Type B pancreatic cell (in vitro differentiated cells): ENCODE measurements around the gene POC1A. TPM values are rescaled to one million over a fixed set of nuclear protein-coding genes. Genes with fewer than 3 reads are reported as not detected.

Experiments
- DNase-seq: peaks from one replicate; pipeline ENCODE4 v3.0.0; 2021; ENCODE audit warnings: mixed read lengths; ENCODE audit not compliant: unreplicated experiment; ENCODE audit errors: extremely low spot score
- H3K27ac Mint-ChIP-seq: 2 replicates; pipeline ENCODE4 v1.8.0; 2021; ENCODE audit warnings: mild to moderate bottlenecking, mixed read lengths
- H3K27me3 Mint-ChIP-seq: 2 replicates; pipeline ENCODE4 v1.8.0; 2021; ENCODE audit warnings: mixed read lengths
- H3K36me3 Mint-ChIP-seq: 2 replicates; pipeline ENCODE4 v1.8.0; 2021; ENCODE audit warnings: mixed read lengths
- H3K4me1 Mint-ChIP-seq: one replicate; pipeline ENCODE4 v1.8.0; 2021; ENCODE audit warnings: mixed read lengths; ENCODE audit not compliant: unreplicated experiment
- H3K4me3 Mint-ChIP-seq: 2 replicates; pipeline ENCODE4 v1.8.0; 2021; ENCODE audit warnings: mild to moderate bottlenecking, mixed read lengths
- H3K9me3 Mint-ChIP-seq: 2 replicates; pipeline ENCODE4 v1.8.0; 2021; ENCODE audit warnings: mixed read lengths
- total RNA-seq: library from RNA; stranded (reverse); gene quantifications from 2 replicates; pipeline ENCODE4 v1.2.1, GENCODE V29; 2021; ENCODE audit warnings: low replicate concordance
- TF ChIP-seq, protein P1 (sequence below): fragments of 200-600 bp; sonication (generic); conservative IDR thresholded peaks from 2 replicates; pipeline ENCODE4 v1.5.0; 2021; ENCODE audit warnings: antibody characterized with exemption, mild to moderate bottlenecking

The POC1A gene
- total RNA-seq, 1 donor from 2014 or later: 19.1 TPM

DNA sequence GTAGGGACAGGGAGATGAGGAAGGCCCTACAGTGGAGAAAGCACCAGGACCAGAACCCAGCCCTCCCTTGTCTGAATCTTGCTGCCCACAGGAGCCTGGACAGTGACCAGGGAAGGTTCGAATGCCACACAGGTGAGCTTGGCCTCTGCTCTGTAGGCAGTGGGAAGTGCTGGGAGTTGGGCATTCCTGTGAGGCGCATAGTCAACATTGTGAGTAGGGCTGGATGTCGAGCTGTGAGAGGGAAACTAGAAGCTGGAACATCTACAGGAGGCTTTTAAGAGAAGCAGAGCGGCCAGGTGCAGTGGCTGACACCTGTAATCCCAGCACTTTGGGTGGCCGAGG lies 23.4 kb upstream of the POC1A start:
- Mint-ChIP-seq H3K4me1 (peaks cover 18% of the 10 kb centered on the region), H3K9me3 (no peaks in the 10 kb centered on the region), H3K27me3 (no peaks in the 10 kb centered on the region), H3K4me3 (no peak overlapping the region), H3K36me3 (no peaks in the 10 kb centered on the region), H3K27ac (peak overlapping the region; percentile 41)
- TF ChIP-seq, protein P1, sequence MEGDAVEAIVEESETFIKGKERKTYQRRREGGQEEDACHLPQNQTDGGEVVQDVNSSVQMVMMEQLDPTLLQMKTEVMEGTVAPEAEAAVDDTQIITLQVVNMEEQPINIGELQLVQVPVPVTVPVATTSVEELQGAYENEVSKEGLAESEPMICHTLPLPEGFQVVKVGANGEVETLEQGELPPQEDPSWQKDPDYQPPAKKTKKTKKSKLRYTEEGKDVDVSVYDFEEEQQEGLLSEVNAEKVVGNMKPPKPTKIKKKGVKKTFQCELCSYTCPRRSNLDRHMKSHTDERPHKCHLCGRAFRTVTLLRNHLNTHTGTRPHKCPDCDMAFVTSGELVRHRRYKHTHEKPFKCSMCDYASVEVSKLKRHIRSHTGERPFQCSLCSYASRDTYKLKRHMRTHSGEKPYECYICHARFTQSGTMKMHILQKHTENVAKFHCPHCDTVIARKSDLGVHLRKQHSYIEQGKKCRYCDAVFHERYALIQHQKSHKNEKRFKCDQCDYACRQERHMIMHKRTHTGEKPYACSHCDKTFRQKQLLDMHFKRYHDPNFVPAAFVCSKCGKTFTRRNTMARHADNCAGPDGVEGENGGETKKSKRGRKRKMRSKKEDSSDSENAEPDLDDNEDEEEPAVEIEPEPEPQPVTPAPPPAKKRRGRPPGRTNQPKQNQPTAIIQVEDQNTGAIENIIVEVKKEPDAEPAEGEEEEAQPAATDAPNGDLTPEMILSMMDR: no peak
- no peak for DNase-seq

GRCh38 chr3:52176951-52177700 lies 22.9 kb upstream of the POC1A start:
- H3K4me3 Mint-ChIP-seq: no peak overlapping the region
- H3K27me3 Mint-ChIP-seq: no peaks in the 10 kb centered on the region
- H3K4me1 Mint-ChIP-seq: peaks cover 14% of the 10 kb centered on the region
- no peak for DNase-seq
- no peaks in the 10 kb centered on the region for H3K9me3 Mint-ChIP-seq
- H3K36me3 Mint-ChIP-seq: no peaks in the 10 kb centered on the region
- TF ChIP-seq, protein P1: no peak
- peak overlapping the region; percentile 41 for H3K27ac Mint-ChIP-seq

DNA sequence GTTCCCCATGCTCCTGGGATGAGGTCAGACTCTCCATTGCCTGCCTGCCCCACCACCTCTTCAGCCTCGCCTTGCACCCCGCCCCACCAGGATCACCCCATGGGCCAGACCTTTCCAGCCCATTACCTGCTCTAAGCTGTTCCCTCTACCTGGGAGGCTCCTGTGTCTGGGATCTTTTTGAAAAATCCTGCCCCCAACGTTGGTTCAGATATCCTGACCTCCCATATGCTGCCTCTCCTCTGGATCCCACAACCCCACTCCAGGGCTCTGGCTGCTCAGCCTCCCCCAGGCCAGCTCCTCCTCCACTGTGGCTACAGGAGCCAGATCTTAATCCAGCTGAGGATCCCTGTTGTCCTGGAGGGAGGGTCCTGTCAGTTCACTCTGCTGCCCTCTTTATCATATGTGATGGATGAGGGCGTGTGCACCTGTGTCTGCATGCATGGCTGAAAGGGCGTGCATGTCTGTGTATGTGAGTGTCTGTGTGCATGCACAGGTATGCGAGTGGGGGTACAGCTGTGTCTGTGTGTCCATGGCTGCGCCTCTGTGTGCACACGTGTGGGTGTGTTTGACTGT lies 22.0 kb upstream of the POC1A start:
- Mint-ChIP-seq H3K27ac (no peak overlapping the region), H3K36me3 (no peaks in the 10 kb centered on the region), H3K4me1 (peaks cover 14% of the 10 kb centered on the region)

GRCh38 chr3:52175416-52176179 lies 21.4 kb upstream of the POC1A start:
- Mint-ChIP-seq H3K27me3 (no peaks in the 10 kb centered on the region), H3K4me1 (peaks cover 14% of the 10 kb centered on the region), H3K36me3 (no peaks in the 10 kb centered on the region), H3K9me3 (no peaks in the 10 kb centered on the region), H3K27ac (no peak overlapping the region), H3K4me3 (no peak overlapping the region)
- DNase-seq: no peak
- TF ChIP-seq, protein P1: no peak

More for the DNA sequence above, 22.0 kb upstream of the POC1A start:
- no peaks in the 10 kb centered on the region for H3K27me3 Mint-ChIP-seq
- TF ChIP-seq, protein P1: no peak
- no peak overlapping the region for H3K4me3 Mint-ChIP-seq
- H3K9me3 Mint-ChIP-seq: no peaks in the 10 kb centered on the region
- DNase-seq: no peak

- no peaks in the 10 kb centered on the region for H3K36me3 Mint-ChIP-seq
- peaks cover 14% of the 10 kb centered on the region for H3K4me1 Mint-ChIP-seq
- H3K9me3 Mint-ChIP-seq: no peaks in the 10 kb centered on the region
- no peak overlapping the region for H3K27ac Mint-ChIP-seq
- no peak for DNase-seq
- TF ChIP-seq, protein P1: no peak
- no peaks in the 10 kb centered on the region for H3K27me3 Mint-ChIP-seq
- H3K4me3 Mint-ChIP-seq: no peak overlapping the region
Observed at GRCh38 chr3:52174896-52175295, 20.7 kb upstream of the POC1A start.
